ENCODE results near the gene KRT72.

Gene KRT72

GRCh38 chr12:52630008-52630500 is 28.8 kb upstream of the KRT72 start:
- Histone ChIP-seq H3K36me3 (no peaks in the 10 kb centered on the region), H3K4me3 (no peak overlapping the region), H3K27ac (no peak overlapping the region), H3K27me3 (peaks cover 0 to 14% of the 10 kb centered on the region in 2 donors), H3K9me3 (no peaks in the 10 kb centered on the region), H3K4me1 (peaks cover 0 to 3% (median 0%) of the 10 kb centered on the region in 4 donors)
- intact Hi-C loops (cut with DNase I; ENCODE audit: low total_unique reads), result no loop called here
- DNase-seq, result peak in 1 of 2 donors; percentile 40
- no peak for TF ChIP-seq CTCF (IDR thresholded peaks at IDR 0.05)

- Histone ChIP-seq H3K4me3 (no peak overlapping the region), H3K27ac (no peak overlapping the region), H3K27me3 (peaks cover 0 to 14% of the 10 kb centered on the region in 2 donors), H3K4me1 (peaks cover 0 to 3% (median 0%) of the 10 kb centered on the region in 4 donors), H3K9me3 (peaks cover 0 to under 1% (median 0%) of the 10 kb centered on the region in 3 donors), H3K36me3 (no peaks in the 10 kb centered on the region)
- intact Hi-C loops (cut with DNase I; ENCODE audit: low total_unique reads), result no loop called here
- no peak for TF ChIP-seq CTCF (IDR thresholded peaks at IDR 0.05)
- DNase-seq, result no peak
Observed at GRCh38 chr12:52629281-52630007, 28.2 kb upstream of the KRT72 start.

- no peaks in the 10 kb centered on the region for H3K4me1 ChIP-seq
- no peak for DNase-seq
- intact Hi-C loops (cut with DNase I; ENCODE audit: low total_unique reads), result no loop called here
Observed at GRCh38 chr12:52628841-52629240, 27.6 kb upstream of the KRT72 start.

GRCh38 chr12:52628111-52628507 is 26.8 kb upstream of the KRT72 start:
- peaks cover 0 to 14% of the 10 kb centered on the region in 2 donors for H3K27me3 ChIP-seq
- no peak for DNase-seq
- H3K27ac ChIP-seq, result no peak overlapping the region
- H3K4me3 ChIP-seq, result no peak overlapping the region
- peaks cover 0 to 4% (median 0%) of the 10 kb centered on the region in 3 donors for H3K9me3 ChIP-seq
- no peaks in the 10 kb centered on the region for H3K36me3 ChIP-seq
- no peaks in the 10 kb centered on the region for H3K4me1 ChIP-seq
- no peak for TF ChIP-seq CTCF (IDR thresholded peaks at IDR 0.05)
- intact Hi-C loops (cut with DNase I; ENCODE audit: low total_unique reads), result no loop called here

More at GRCh38 chr12:52628841-52629240, 27.6 kb upstream of the KRT72 start:
- peaks cover 0 to 4% (median 0%) of the 10 kb centered on the region in 3 donors for H3K9me3 ChIP-seq
- H3K27me3 ChIP-seq, result peaks cover 0 to 14% of the 10 kb centered on the region in 2 donors
- no peaks in the 10 kb centered on the region for H3K36me3 ChIP-seq
- no peak overlapping the region for H3K4me3 ChIP-seq
- no peak overlapping the region for H3K27ac ChIP-seq
- no peak for TF ChIP-seq CTCF (IDR thresholded peaks at IDR 0.05)

- Histone ChIP-seq H3K27ac (no peak overlapping the region), H3K4me3 (no peak overlapping the region), H3K36me3 (no peaks in the 10 kb centered on the region), H3K4me1 (no peaks in the 10 kb centered on the region), H3K9me3 (peaks cover 0 to 4% (median 0%) of the 10 kb centered on the region in 3 donors), H3K27me3 (peaks cover 0 to 14% of the 10 kb centered on the region in 2 donors)
- intact Hi-C loops (cut with DNase I; ENCODE audit: low total_unique reads), result no loop called here
- DNase-seq, result no peak
- no peak for TF ChIP-seq CTCF (IDR thresholded peaks at IDR 0.05)
Observed at GRCh38 chr12:52627395-52628110, 26.3 kb upstream of the KRT72 start.

All from tibial artery (tissue), 4 donors.